K562 (cell line): ENCODE data around the gene CDRT15. TPM values are rescaled to one million over a fixed set of nuclear protein-coding genes. Genes with fewer than 3 reads are reported as not detected.

Source experiments
- ATF1 ChIP-seq, 2 experiments: fragments of 450-650 bp in 1 of 2; IDR thresholded peaks; 2 replicates each; pipeline ENCODE4 v1.6.1; 2016; ENCODE audit warnings: missing compliant biosample characterization in 1 of 2, missing genetic modification characterization in 1 of 2
- BACH1 ChIP-seq: fragments of 200-800 bp; sonication (Bioruptor generic); IDR thresholded peaks from 2 replicates; pipeline ENCODE4 v1.6.1; 2016; ENCODE audit warnings: missing genetic modification characterization, missing compliant biosample characterization
- FOXA1 ChIP-seq: fragments of 450-650 bp; IDR thresholded peaks from 2 replicates; pipeline ENCODE4 v1.6.1; 2016; ENCODE audit warnings: mild to moderate bottlenecking, borderline replicate concordance
- MEIS2 ChIP-seq: fragments of 450-650 bp; IDR thresholded peaks from 2 replicates; pipeline ENCODE4 v1.6.1; 2014; ENCODE audit warnings: mild to moderate bottlenecking; ENCODE audit not compliant: partially characterized antibody
- NR3C1 ChIP-seq: sonication (generic); formaldehyde crosslinking; IDR thresholded peaks from 2 replicates; pipeline ENCODE4 v1.8.1; 2022; ENCODE audit warnings: missing genetic modification reagents
- ZNF589 ChIP-seq: fragments of 200-800 bp; sonication (Bioruptor generic); IDR thresholded peaks from 2 replicates; pipeline ENCODE4 v1.6.1; 2016; ENCODE audit warnings: low read depth, missing genetic modification characterization, missing compliant biosample characterization
- polyA plus RNA-seq, 8 experiments: library from polyadenylated mRNA; depleted of rRNA in 4 of 8; stranded (reverse) in 5 of 8; unstranded in 3 of 8; fragments of >200 nt; fragmentation: Nextera tagmentation in 2 of 8; fragmentation: Illumina TruSeq in 1 of 8; extraction: Ambion mirVana in 2 of 8; extraction: Trizol in 1 of 8; gene quantifications; 2 replicates each; pipeline versions ENCODE4 v1.2.1 to v1.2.3, GENCODE V29; 2011 to 2014; ENCODE audit warnings: inconsistent platforms in 1 of 8, missing spikeins in 1 of 8
- total RNA-seq, 7 experiments: library from RNA; depleted of rRNA in 6 of 7; stranded (reverse); fragments of >200 nt in 6 of 7; fragmentation: Illumina TruSeq in 2 of 7; extraction: Trizol in 2 of 7; gene quantifications; 2 replicates each; pipeline versions ENCODE4 v1.2.1 to v1.2.3, GENCODE V29; 2011 to 2021; ENCODE audit warnings: low replicate concordance in 1 of 7
- TF ChIP-seq, protein P1 (sequence below): fragments of 450-650 bp; IDR thresholded peaks from 2 replicates; pipeline ENCODE4 v1.7.0; 2016; ENCODE audit warnings: borderline replicate concordance
- TF ChIP-seq, protein P2 (sequence below): fragments of 450-650 bp; formaldehyde crosslinking; IDR thresholded peaks from 2 replicates; pipeline ENCODE4 v1.4.0; 2022; ENCODE audit warnings: mild to moderate bottlenecking, moderate library complexity
- TF ChIP-seq, protein P3 (sequence below): fragments of 450-650 bp; IDR thresholded peaks from 2 replicates; pipeline ENCODE4 v1.6.1; 2016; ENCODE audit warnings: low read depth
- TF ChIP-seq, protein P4 (sequence below), 2 experiments: IDR thresholded peaks in 1 of 2; conservative IDR thresholded peaks in 1 of 2; 2 replicates each; pipeline ENCODE4 v1.6.1; 2016; ENCODE audit warnings: low read depth in 2 of 2, mild to moderate bottlenecking in 1 of 2, missing compliant biosample characterization in 1 of 2, missing genetic modification characterization in 1 of 2, moderate library complexity in 1 of 2

CDRT15 gene
- total and polyA plus RNA-seq, 9 of the 15 experiments (the other 6 are each of a cell fraction or from before 2014, with no cell fraction given), result not detected

DNA sequence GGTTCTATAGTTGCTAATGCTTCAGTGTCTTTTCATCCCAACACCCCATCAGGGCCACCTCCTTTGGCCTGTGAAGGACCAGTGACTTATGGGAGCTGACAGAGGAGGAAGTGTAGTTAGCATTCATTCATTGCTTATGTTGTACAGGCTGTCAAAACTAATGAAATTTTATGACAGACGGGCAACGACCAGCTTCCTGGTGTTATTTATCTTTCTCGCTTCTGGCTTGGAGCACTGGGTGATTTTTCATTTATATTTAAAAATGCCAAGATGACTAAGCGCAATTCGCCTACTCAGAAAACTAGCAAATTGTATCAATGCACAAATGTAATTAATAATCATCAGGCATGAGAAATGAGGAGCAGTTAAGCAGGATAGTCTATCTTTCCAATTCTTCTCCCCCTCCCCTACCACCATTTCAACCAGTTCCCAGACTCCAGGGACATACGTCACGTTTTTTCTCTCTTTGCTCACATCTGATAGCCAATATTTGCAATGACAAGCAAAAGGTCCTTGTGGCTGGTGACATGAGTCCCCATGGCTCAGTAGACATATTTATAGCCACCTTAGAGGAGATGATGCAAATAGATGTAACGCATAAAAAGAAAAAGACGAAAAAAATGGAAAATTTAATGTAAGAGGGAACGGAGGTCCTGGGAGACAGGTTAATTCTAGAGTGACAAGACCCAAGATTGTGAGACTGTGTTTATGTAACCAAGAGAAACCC lies 11.2 kb downstream of the CDRT15 start (continued):
- TF ChIP-seq, protein P1, sequence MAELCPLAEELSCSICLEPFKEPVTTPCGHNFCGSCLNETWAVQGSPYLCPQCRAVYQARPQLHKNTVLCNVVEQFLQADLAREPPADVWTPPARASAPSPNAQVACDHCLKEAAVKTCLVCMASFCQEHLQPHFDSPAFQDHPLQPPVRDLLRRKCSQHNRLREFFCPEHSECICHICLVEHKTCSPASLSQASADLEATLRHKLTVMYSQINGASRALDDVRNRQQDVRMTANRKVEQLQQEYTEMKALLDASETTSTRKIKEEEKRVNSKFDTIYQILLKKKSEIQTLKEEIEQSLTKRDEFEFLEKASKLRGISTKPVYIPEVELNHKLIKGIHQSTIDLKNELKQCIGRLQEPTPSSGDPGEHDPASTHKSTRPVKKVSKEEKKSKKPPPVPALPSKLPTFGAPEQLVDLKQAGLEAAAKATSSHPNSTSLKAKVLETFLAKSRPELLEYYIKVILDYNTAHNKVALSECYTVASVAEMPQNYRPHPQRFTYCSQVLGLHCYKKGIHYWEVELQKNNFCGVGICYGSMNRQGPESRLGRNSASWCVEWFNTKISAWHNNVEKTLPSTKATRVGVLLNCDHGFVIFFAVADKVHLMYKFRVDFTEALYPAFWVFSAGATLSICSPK, result no peak
- TF ChIP-seq FOXA1, result no peak
- TF ChIP-seq BACH1 (tag), result 0 out of 2 replicates have a peak, but pooled peaks have one; percentile 55
- no peak for TF ChIP-seq ATF1 (CRISPR knock-in tag; IDR thresholded peaks at IDR 0.05)
- TF ChIP-seq ATF1 (tag; IDR thresholded peaks at IDR 0.05), result peak; percentile 22; the same call in 1 of the 2 replicates
- 0 out of 2 replicates have a peak, but pooled peaks have one; percentile 50 for TF ChIP-seq ZNF589
- TF ChIP-seq, protein P2, sequence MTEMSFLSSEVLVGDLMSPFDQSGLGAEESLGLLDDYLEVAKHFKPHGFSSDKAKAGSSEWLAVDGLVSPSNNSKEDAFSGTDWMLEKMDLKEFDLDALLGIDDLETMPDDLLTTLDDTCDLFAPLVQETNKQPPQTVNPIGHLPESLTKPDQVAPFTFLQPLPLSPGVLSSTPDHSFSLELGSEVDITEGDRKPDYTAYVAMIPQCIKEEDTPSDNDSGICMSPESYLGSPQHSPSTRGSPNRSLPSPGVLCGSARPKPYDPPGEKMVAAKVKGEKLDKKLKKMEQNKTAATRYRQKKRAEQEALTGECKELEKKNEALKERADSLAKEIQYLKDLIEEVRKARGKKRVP (CRISPR knock-in tag), result peak; percentile 68; the same call in 1 of the 2 replicates
- TF ChIP-seq, protein P3, sequence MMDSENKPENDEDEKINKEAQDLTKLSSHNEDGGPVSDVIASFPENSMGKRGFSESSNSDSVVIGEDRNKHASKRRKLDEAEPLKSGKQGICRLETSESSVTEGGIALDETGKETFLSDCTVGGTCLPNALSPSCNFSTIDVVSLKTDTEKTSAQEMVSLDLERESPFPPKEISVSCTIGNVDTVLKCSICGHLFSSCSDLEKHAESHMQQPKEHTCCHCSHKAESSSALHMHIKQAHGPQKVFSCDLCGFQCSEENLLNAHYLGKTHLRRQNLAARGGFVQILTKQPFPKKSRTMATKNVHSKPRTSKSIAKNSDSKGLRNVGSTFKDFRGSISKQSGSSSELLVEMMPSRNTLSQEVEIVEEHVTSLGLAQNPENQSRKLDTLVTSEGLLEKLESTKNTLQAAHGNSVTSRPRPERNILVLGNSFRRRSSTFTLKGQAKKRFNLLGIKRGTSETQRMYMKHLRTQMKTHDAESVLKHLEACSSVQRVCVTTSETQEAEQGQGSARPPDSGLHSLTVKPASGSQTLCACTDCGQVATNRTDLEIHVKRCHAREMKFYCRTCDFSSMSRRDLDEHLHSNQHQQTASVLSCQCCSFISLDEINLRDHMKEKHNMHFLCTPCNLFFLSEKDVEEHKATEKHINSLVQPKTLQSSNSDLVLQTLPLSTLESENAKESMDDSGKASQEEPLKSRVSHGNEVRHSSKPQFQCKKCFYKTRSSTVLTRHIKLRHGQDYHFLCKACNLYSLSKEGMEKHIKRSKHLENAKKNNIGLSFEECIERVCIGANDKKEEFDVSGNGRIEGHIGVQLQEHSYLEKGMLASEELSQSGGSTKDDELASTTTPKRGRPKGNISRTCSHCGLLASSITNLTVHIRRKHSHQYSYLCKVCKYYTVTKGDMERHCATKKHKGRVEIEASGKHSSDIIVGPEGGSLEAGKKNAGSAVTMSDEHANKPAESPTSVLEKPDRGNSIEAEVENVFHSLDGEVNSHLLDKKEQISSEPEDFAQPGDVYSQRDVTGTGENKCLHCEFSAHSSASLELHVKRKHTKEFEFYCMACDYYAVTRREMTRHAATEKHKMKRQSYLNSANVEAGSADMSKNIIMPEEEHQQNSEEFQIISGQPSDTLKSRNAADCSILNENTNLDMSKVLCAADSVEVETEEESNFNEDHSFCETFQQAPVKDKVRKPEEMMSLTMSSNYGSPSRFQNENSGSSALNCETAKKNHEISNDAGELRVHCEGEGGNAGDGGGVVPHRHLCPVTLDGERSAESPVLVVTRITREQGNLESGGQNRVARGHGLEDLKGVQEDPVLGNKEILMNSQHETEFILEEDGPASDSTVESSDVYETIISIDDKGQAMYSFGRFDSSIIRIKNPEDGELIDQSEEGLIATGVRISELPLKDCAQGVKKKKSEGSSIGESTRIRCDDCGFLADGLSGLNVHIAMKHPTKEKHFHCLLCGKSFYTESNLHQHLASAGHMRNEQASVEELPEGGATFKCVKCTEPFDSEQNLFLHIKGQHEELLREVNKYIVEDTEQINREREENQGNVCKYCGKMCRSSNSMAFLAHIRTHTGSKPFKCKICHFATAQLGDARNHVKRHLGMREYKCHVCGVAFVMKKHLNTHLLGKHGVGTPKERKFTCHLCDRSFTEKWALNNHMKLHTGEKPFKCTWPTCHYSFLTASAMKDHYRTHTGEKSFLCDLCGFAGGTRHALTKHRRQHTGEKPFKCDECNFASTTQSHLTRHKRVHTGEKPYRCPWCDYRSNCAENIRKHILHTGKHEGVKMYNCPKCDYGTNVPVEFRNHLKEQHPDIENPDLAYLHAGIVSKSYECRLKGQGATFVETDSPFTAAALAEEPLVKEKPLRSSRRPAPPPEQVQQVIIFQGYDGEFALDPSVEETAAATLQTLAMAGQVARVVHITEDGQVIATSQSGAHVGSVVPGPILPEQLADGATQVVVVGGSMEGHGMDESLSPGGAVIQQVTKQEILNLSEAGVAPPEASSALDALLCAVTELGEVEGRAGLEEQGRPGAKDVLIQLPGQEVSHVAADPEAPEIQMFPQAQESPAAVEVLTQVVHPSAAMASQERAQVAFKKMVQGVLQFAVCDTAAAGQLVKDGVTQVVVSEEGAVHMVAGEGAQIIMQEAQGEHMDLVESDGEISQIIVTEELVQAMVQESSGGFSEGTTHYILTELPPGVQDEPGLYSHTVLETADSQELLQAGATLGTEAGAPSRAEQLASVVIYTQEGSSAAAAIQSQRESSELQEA, result no peak
- peak; percentile 81 for TF ChIP-seq MEIS2
- TF ChIP-seq, protein P4, sequence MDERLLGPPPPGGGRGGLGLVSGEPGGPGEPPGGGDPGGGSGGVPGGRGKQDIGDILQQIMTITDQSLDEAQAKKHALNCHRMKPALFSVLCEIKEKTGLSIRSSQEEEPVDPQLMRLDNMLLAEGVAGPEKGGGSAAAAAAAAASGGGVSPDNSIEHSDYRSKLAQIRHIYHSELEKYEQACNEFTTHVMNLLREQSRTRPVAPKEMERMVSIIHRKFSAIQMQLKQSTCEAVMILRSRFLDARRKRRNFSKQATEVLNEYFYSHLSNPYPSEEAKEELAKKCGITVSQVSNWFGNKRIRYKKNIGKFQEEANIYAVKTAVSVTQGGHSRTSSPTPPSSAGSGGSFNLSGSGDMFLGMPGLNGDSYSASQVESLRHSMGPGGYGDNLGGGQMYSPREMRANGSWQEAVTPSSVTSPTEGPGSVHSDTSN (CRISPR knock-in tag; IDR thresholded peaks at IDR 0.05; ENCODE audit: low read depth), result no peak
- TF ChIP-seq, protein P4 (tag; conservative IDR thresholded peaks at IDR 0.05; ENCODE audit: low read depth), result peak; percentile 53
- TF ChIP-seq NR3C1 (CRISPR knock-in tag), result no peak
